Esophagus squamous epithelium (tissue), 5 donors: Measurements from ENCODE around the gene HMCN2. TPM values are rescaled to one million over a fixed set of nuclear protein-coding genes. Genes with fewer than 3 reads are reported as not detected.

ENCODE experiments used
- DNase-seq: peaks from one replicate; lab custom pipeline; 2025; lab: John Stamatoyannopoulos, UW
- H3K27ac ChIP-seq, 4 donors: fragments of 200-600 bp; sonication (generic); one replicate each; pipeline ENCODE4 v1.5.1; 2016 to 2019; ENCODE audit warnings: mild to moderate bottlenecking in 1 of 4
- H3K27me3 ChIP-seq, 4 donors: fragments of 200-600 bp; sonication (generic); 1 replicate in 3 of 4; 2 replicates in 1 of 4; pipeline versions ENCODE4 v1.5.1 to v1.6.0; 2017 to 2021; ENCODE audit warnings: antibody characterized with exemption in 1 of 4
- H3K36me3 ChIP-seq, 3 donors: fragments of 200-600 bp; sonication (generic); one replicate each; pipeline ENCODE4 v1.5.1; 2016 to 2019
- H3K4me1 ChIP-seq, 3 donors: fragments of 200-600 bp; sonication (generic); one replicate each; pipeline ENCODE4 v1.5.1; 2017 to 2019
- H3K4me3 ChIP-seq, 4 donors: fragments of 200-600 bp; sonication (generic); 1 replicate in 3 of 4; 2 replicates in 1 of 4; pipeline ENCODE4 v1.5.1; 2016 to 2019; ENCODE audit warnings: mild to moderate bottlenecking in 2 of 4, moderate library complexity in 1 of 4
- H3K9me3 ChIP-seq, 3 donors: fragments of 200-600 bp; sonication (generic); one replicate each; pipeline ENCODE4 v1.5.1; 2016 to 2019
- CTCF ChIP-seq, 6 experiments: fragments of 450-650 bp in 4 of 6; fragments of 200-600 bp in 2 of 6; sonication (generic) in 2 of 6; IDR thresholded peaks; one replicate each; pipeline ENCODE4 v1.5.1; 2016 to 2019; ENCODE audit warnings: antibody characterized with exemption in 6 of 6, mild to moderate bottlenecking in 4 of 6, moderate library complexity in 4 of 6
- POLR2A ChIP-seq, 4 donors: fragments of 450-650 bp; IDR thresholded peaks; one replicate each; pipeline ENCODE4 v1.6.1; 2017; ENCODE audit warnings: antibody characterized with exemption in 4 of 4, mild to moderate bottlenecking in 4 of 4, moderate library complexity in 3 of 4
- WGBS, 2 donors: methylation state at CpG; one replicate each; pipeline ENCODE4 v1.1.5; 2018; 5-methylcytosine and 5-hydroxymethylcytosine counted together
- intact Hi-C: fragments of 100-400 bp; cut with DNase I; formaldehyde crosslinking; loops from one replicate; pipeline ENCODE4 v1.15.0; 2022
- total RNA-seq, 4 donors: library from RNA; depleted of rRNA; stranded (reverse); fragments of >200 nt; gene quantifications; one replicate each; pipeline ENCODE4 v1.1.0, GENCODE V29; 2016
- donor health status: DM: yes; HTN: yes; CAD: no.

The HMCN2 gene
- total RNA-seq, 4 donors from 2014 or later: 0.53 to 4.8 (median 0.78) TPM

- no peak for TF ChIP-seq CTCF (IDR thresholded peaks at IDR 0.05)
- TF ChIP-seq POLR2A (IDR thresholded peaks at IDR 0.05): no peak
- Histone ChIP-seq H3K27me3 (peaks cover 0 to 50% (median 0%) of the 10 kb centered on the region in 4 donors), H3K4me1 (no peaks in the 10 kb centered on the region), H3K27ac (no peak overlapping the region), H3K9me3 (no peaks in the 10 kb centered on the region), H3K36me3 (no peaks in the 10 kb centered on the region), H3K4me3 (no peak overlapping the region)
- DNase-seq: no peak
- WGBS, 2 donors: 69 to 79% methylated on average over 7 of the region's 8 CpGs
- intact Hi-C loops: no loop called here
Measured at GRCh38 chr9:130387398-130387797, 121.8 kb downstream of the HMCN2 start.

GRCh38 chr9:130387905-130388304 lies 122.3 kb downstream of the HMCN2 start:
- Histone ChIP-seq H3K27me3 (peaks cover 0 to 48% (median 0%) of the 10 kb centered on the region in 4 donors), H3K4me1 (no peaks in the 10 kb centered on the region), H3K9me3 (no peaks in the 10 kb centered on the region), H3K36me3 (no peaks in the 10 kb centered on the region), H3K4me3 (no peak overlapping the region), H3K27ac (no peak overlapping the region)
- DNase-seq: no peak
- intact Hi-C loops: no loop called here
- 88 to 94% methylated on average over 2 to 4 of the region's 4 CpGs for WGBS, 2 donors
- no peak for TF ChIP-seq CTCF (IDR thresholded peaks at IDR 0.05)
- no peak for TF ChIP-seq POLR2A (IDR thresholded peaks at IDR 0.05)

GRCh38 chr9:130390390-130390789 lies 124.8 kb downstream of the HMCN2 start:
- WGBS, 2 donors: 42 to 57% methylated on average over 3 of the region's 7 CpGs
- no peaks in the 10 kb centered on the region for H3K4me1 ChIP-seq
- intact Hi-C loops: no loop called here
- no peak overlapping the region for H3K4me3 ChIP-seq
- DNase-seq: no peak
- H3K9me3 ChIP-seq: no peaks in the 10 kb centered on the region
- no peaks in the 10 kb centered on the region for H3K36me3 ChIP-seq
- no peak overlapping the region for H3K27ac ChIP-seq
- peaks cover 0 to 33% (median 0%) of the 10 kb centered on the region in 4 donors for H3K27me3 ChIP-seq
- no peak for TF ChIP-seq POLR2A (IDR thresholded peaks at IDR 0.05)
- TF ChIP-seq CTCF (IDR thresholded peaks at IDR 0.05): no peak

GRCh38 chr9:130390986-130391385 lies 125.4 kb downstream of the HMCN2 start:
- H3K36me3 ChIP-seq: no peaks in the 10 kb centered on the region
- intact Hi-C loops: no loop called here
- no peaks in the 10 kb centered on the region for H3K9me3 ChIP-seq
- H3K27ac ChIP-seq: no peak overlapping the region
- DNase-seq: no peak
- peaks cover 0 to 28% (median 0%) of the 10 kb centered on the region in 4 donors for H3K27me3 ChIP-seq
- H3K4me3 ChIP-seq: no peak overlapping the region
- no peaks in the 10 kb centered on the region for H3K4me1 ChIP-seq
- TF ChIP-seq CTCF (IDR thresholded peaks at IDR 0.05) (no peak), POLR2A (IDR thresholded peaks at IDR 0.05) (no peak)
- WGBS, 2 donors: 81 to 94% methylated on average over 4 to 9 of the region's 27 CpGs

- TF ChIP-seq POLR2A (IDR thresholded peaks at IDR 0.05) (no peak), CTCF (IDR thresholded peaks at IDR 0.05) (no peak)
- Histone ChIP-seq H3K9me3 (no peaks in the 10 kb centered on the region), H3K27ac (no peak overlapping the region), H3K27me3 (peaks cover 0 to 28% (median 0%) of the 10 kb centered on the region in 4 donors), H3K36me3 (no peaks in the 10 kb centered on the region), H3K4me3 (no peak overlapping the region), H3K4me1 (no peaks in the 10 kb centered on the region)
- intact Hi-C loops: no loop called here
- no peak for DNase-seq
- 97 to 100% methylated on average over 1 to 6 of the region's 13 CpGs for WGBS, 2 donors
Measured at GRCh38 chr9:130391866-130392265, 126.3 kb downstream of the HMCN2 start.
